Raji (cell line): ENCODE measurements around the gene TIGD2.

Experiments
- POLR2A ChIP-seq: IDR thresholded peaks from 2 replicates; pipeline ENCODE4 v1.6.1; 2011; ENCODE audit warnings: low read depth, low read length, control low read depth; ENCODE audit not compliant: insufficient read depth

Gene TIGD2

DNA sequence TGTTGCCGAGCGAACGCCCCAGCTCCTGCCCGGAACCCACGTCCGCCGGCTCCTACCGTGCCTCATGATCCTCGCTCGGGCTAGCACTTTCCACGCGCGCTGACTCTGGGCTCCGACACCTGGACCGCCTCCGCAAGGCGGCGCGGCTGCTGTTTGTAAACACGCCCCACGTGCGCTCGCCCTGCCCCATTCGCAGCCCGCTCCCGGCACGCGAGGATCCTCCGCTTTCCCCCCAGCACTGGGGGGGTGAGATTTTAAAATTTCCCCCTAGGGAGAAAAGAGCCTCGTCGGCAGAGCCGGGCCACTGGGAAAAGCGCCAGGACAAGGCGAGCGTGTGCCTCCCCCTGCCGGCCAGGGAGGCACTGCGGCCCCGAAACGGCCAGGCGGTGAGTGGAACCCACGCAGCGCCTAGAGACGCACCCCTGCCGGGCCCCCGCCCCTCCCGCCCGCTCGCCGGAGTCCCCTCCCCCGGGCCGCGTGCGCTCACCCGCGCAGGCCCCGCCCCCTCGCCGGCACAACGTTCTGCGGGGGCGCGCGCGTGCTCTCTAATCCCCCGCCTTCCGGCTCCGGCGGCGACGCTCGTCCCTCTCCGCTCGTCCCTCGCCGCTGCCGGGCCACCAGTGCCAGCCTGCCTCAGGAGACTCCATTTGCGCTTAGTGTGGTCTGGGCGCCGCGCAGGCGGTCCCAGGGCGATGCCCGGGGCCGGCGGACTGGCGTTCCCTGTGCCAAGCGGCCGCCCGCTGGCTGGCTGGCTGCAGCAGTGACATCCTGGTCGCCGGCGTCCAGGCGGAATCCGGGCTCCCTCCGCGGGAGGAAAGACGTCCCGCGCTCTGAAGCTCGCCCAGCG, at the start of gene TIGD2:
TIGD2 (plus strand) TSS at position 548 of the 847 bp plus-strand sequence. CDS start 1,442 bp downstream, outside the sequence.
- peak; percentile 60 for TF ChIP-seq POLR2A

DNA sequence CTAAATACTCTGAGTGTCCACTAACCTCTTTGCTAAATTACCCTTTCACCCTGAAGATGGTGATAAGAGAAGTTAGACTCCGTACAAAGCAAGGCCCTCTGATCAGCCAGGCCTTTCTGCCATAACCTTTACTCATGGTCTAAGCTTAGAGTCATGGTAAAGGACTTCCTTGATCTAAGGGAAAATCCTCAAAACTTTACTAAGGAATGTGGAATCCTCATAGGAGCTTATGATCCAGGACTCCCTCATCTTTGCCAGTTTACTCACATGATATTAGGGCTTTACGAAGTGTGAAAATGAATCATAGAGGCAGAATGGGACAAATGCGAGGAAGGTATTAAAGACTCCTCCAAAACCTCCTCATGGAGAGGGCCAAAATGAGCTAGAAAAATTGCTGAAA, 46.5 kb upstream of the TIGD2 start:
- TF ChIP-seq POLR2A, result no peak

DNA sequence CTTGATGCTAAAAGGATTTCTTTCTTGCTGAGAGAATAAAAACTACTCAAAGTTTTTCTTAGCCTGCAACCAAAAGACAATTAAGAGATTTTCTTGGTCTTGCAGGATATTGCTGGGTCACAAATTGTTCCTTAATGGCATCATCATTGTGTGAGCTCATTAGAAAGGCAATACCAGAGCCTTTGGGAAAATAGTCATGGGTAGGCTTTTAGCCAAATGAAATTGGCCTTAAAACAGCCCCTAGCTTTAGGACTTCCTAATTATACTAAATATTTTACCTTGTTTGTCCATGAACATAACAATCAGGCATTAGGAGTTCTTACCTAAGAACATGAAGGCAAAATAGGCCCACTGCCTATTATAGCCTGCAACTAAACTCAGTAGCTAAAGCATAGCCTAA, 43.9 kb upstream of the TIGD2 start:
- TF ChIP-seq POLR2A, result no peak

DNA sequence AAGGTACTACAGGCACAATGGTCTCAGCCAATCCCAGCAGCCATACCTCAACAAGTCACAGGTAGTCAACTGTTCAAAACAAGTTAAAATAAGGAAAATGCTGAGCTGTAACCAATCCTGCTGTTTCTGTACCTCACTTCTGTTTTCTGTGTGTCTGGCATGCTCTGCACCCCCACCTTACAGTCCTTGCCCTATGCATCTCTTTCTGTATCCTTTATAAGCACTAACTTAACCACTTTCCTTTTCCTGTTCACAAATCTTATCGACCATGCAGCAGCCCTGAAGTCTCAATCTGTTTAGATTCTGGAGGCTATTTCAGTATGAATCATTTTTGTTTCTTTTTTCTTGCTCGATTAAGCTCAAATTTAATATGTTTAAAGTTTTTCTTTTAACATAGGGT, 41.9 kb upstream of the TIGD2 start:
- TF ChIP-seq POLR2A, result no peak

DNA sequence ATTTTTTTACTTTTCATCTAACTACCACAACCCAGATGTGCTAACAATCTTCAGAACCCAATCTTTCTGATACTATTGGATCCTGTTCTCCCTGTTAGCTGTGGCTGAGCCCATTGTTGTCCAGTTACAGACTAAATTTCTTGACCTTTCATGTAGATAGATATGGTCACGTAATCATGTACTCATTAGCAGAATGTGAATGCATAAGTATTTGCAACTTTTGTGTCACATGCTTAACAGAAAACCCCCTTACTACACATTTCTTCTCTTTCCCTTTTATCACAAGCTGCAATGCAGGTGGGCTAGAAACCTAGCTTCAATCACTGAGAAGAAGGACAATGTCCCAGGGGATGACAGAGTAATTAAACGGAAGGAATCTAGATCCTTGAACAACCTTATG, 41.3 kb upstream of the TIGD2 start:
- no peak for TF ChIP-seq POLR2A

DNA sequence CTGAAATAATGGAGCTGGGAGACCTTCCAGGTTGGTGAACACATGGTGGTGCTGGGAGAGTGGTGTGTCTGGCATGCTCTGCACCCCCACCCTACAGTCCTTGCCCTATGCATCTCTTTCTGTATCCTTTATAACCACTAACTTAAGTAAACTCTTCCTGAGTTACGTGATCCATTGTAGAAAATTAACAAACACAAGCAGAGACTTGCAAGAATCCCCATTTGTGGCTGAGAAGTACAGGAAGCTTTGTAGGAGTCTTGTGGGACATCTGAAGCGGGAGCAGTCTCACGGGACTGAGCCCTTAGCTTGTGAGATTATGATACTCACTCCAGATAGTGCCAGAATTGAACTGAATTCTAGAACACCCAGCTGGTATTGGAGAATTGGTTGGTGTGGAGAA, 40.0 kb upstream of the TIGD2 start:
- no peak for TF ChIP-seq POLR2A

DNA sequence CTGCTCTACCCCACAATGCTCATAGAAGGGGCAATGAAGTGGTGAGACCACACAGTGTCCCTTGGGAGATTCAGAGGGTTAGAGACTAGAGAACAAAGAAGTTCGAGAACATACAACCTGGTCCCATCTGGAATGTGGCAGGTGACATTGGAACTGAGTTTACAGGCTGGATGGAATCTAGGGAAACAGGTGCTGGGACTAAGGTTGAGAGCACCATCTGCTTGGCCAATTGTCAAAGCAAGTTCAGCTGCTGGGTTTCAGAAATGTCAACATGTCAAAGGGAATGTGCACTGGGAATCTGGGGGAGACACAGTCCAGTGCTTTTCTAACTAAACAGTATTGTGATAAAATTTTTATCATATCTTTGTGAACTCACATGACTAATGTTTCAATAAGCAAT, 38.4 kb upstream of the TIGD2 start:
- TF ChIP-seq POLR2A, result no peak

DNA sequence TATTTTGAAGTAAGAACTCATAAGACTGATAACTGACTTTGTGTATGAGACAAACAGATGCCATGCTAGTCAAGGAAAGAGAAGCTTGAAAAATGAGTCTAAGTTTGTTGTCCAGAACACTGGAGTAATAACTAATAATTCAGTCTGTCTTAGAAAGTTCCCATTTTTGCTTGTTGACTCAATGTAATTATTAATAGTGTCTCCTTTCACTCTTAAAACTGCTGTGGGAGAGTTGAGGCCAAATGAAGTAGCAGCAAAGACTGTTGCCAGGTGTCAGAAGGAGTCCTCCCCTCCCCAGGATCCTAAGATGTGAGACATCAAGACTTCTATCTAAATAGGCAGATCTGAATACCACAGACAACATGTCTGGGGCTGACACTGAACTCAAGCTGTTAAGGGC, 33.6 kb upstream of the TIGD2 start:
- TF ChIP-seq POLR2A, result no peak

DNA sequence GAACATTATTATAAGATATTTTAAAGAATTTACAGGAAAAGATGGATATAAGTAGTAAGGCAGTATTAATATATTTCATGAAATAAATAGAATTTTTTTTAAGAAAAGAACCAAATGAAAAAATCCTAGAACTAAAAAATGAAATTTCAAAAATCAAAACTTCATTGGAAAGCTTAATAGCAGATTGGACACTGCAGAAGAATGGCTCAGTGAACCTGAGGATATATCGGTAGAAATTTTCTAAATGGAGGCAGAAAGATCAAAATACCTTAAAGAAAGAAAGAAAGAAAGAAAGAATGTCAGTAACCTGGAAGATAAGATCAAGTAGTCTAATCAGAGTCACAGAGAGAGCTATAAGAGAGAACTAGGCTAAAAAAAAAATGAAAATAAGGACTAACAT, 33.0 kb upstream of the TIGD2 start:
- TF ChIP-seq POLR2A, result no peak

DNA sequence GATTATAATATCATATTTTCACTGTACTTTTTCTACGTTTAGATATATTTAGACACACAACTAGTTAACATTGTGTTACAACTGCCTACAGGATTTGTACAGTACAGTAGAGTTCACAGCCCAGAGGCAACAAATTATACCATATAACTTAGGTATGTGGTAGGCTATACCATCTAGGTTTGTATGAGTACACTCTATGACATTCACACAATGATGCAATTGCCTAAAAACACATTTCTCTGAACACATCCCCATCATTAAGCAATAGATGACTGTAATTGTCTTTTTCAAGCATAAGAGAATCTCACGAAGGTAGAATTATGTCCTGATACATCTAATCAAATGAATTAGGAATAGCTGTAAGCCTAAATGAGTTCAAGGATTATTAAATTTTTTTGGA, 12.3 kb upstream of the TIGD2 start:
- TF ChIP-seq POLR2A, result no peak

DNA sequence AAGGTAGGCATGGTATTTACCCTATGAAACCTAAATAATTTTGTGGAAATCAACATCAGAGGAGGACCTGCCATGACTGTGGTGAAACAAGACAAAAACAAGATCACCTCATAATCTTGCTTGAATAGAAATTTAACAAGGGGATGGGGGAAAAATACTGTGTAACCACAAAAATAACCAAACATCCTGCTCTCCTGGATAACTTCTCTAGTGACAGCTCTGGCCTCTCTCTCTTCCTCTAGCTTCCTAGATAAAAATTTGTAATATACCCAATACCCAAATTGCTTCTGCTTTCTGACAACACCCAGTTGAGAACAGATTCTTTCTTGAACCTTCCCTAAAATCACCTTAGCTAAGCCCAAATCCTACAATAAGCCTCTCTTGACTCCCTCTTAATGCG, 11.9 kb upstream of the TIGD2 start:
- TF ChIP-seq POLR2A, result no peak

DNA sequence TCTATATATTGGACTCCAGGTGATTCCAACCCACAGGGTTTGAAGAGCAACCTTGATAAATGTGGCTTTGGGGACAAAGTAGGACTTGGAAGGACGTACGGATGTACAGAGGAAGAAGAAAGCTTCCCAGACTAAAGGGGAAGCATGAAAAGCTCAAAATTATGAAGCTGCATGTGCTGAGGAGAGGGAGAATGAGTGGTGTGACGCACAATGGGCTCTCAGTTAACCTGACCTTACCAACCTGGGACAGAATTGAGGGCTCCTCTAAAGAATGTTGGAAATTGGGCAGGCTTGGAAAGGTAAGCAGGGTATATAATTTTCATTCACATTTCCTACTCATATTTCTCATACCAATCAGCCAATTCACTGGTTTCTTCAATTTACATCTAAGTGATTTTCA, 10.5 kb upstream of the TIGD2 start:
- TF ChIP-seq POLR2A, result no peak

DNA sequence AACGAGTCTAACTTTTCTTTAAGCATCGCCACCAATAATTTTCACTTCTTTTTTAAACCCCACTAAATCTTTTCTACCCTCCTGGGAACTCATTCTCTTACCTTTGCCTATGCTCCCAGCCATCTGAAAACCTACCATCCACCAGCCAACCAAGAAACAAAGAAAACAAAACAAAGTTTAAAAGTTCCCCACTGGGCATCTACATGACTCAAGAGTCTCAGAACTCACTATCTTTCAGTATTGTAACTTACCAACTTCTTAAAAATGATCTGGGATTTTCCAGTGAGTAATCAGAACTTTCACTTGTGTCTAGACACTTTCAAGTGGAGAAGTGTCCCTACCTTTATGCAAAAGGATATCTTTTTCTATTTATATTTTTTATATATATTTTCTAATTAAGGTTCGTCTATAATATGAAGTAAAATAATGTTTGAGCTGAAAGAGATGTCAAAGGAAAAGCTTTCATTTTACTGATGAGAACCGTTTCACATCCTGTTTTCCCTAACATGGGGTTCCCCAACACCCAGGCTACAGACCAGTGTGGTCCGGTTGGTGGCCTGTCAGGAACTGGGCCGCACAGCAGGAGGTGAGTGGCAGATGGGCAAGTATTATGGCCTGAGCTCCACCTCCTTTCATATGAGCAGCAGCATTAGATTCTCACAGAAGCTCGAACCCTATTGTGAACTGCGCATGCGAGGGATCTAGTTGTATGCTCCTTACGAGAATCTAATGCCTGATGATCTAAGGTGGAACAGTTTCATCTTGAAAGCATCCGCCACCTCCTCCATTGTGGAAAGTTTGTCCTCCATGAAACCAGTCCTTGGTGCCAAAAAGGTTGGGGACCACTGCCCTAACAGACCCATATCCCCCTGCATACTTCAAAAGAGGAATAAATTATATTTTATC, 9.8 kb upstream of the TIGD2 start:
- no peak for TF ChIP-seq POLR2A

DNA sequence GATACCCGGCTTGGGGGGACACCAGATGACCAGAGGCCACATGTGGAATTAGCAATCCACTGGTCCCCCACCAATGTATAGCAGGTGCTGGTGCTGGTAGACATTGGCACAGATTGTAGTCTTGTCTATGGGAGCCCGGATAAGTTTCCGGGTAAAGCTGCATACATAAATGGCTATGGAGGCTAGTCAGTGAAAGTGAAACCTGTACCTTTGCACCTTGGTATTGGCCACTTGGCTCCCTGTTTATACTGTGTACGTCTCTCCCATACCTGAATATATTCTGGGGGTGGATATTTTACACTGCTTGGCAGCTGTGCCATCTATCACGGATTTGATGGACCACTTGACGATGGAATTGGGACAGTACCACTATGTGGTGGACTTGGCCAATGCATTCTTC, 5.6 kb upstream of the TIGD2 start:
- TF ChIP-seq POLR2A, result no peak

DNA sequence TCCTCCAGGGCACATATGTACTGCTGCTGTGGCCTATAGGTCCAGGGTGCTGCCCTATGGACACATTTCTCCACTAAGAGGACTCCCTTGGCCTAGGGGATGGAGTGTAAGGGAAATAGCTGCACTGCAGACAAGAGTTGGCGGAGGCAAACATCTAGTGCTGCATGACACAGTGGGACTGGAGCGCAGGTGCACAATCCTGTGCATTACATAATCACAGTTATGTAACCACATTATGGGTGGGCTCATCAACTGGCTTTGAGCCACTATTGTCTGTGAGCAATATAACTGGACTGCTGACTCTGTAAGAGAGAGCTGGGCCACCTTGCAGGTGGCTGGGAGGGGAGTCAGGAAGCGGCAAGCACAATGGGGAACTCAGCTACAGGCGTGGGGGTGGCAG, 3.2 kb upstream of the TIGD2 start:
- TF ChIP-seq POLR2A, result no peak
